Dermis blood vessel endothelial cell (primary cell): ENCODE results near the gene CPSF2. TPM values are rescaled to one million over a fixed set of nuclear protein-coding genes. Genes with fewer than 3 reads are reported as not detected.
"Not testable (repeated sequence)": the region's sequence is repeated elsewhere in the genome, so short reads cannot be mapped to it uniquely, and the experiment has no call there.

Experiments
- DNase-seq: peaks from one replicate; pipeline ENCODE4 v3.0.0; 2010
- total RNA-seq: library from RNA; depleted of rRNA; stranded (reverse); fragments of >200 nt; gene quantifications from 2 replicates; pipeline ENCODE4 v1.2.3, GENCODE V29; 2014

CPSF2 gene
- total RNA-seq, 1 donor from 2014 or later: 47.8 TPM

DNA sequence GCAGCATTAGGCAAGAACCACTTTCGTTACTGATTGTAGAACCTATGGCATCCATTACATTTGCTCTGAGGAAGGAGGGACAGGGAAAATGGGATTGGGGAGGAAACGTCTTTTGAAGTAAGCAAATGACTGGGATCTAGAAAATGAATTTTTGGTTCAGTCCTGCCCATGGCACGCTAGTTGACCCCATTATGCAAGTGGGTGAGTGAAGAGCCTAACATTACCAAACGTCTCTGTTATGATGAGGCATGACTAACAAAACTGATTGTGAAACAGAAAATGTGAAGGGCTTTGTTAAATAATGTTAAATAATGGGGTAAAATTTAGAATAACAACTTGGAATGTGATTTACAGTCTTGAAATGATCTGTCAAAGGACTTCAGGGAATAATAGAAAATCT, 38.9 kb downstream of the CPSF2 start:
- no peak for DNase-seq

GRCh38 chr14:92161521-92161920, 39.8 kb downstream of the CPSF2 start:
- no peak for DNase-seq

DNA sequence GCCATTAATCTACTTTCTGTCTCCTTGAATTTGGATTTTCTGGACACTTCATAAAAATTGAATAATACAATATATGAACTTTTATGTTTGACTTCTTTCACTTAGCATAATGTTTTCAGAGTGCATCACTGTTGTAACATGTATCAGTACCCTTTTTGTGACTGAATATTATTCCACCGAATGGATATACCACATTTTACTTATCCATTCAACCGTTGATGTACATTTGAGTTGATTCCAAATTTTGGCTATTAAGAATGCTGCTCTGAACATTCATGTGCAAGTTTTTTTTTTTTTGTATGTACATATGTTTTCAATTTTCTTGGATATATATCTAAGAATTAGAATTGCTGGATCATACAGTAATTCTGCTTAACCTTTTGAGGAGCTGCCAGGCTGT, 43.2 kb downstream of the CPSF2 start:
- no peak for DNase-seq

DNA sequence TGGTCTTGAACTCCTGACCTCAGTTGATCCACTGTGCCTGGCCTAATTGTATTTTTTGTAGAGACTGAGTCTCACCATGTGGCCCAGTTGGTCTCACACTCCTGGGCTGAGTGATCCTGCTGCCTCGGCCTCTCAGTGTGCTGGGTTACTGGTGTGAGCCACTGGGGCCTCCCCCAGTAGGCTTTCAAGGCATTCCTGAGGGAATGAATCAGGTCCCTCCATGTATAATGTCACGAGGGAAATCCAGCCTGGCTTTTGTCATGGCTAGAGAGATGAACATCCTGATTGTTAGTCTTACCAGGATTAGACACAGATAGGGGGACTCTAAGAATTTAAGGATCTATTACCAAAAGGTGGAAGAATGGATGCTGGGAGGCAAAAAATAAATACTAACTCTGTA, 51.9 kb downstream of the CPSF2 start:
- DNase-seq: no peak

DNA sequence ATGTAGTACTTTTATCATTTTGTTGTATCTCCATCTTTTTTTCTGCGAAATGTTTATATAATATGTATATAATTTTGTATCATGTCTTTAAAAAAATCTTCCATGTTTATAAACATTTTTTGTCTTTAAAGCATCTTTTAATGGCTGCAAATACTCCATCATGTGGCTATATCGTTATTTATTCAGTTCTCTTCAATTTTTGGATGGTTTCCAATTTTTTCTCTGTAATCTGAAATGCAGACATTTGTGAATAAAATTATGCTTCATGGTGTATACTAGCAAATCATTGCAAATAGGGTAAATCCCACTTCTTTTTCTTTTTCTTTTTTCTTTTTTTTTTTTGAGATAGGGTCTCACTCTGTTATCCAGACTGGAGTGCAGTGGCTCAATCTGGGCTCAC, 54.0 kb downstream of the CPSF2 start:
- DNase-seq: no peak

- no peak for DNase-seq
Observed at GRCh38 chr14:92176476-92176875, 54.7 kb downstream of the CPSF2 start.

- not testable (repeated sequence) for DNase-seq
Observed at GRCh38 chr14:92179178-92179577, 57.4 kb downstream of the CPSF2 start.

DNA sequence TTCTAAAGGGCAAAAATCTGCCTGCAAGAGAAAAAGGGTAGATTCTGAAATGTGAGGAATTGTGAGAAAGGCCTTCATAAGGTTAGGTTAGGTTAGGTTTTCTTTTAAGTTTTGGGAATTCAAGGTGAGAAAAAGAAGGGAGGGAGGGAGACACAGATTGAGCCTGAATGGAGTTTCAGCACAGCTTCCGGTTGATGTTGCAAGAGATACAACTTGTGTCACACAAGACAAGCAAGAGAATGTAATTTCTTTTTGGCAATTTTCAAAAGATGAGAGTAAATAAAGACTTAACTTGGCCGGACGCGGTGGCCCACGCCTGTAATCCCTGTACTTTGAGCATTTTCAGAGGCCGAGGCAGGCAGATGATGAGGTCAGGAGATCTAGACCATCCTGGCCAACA, 63.8 kb downstream of the CPSF2 start:
- no peak for DNase-seq

DNA sequence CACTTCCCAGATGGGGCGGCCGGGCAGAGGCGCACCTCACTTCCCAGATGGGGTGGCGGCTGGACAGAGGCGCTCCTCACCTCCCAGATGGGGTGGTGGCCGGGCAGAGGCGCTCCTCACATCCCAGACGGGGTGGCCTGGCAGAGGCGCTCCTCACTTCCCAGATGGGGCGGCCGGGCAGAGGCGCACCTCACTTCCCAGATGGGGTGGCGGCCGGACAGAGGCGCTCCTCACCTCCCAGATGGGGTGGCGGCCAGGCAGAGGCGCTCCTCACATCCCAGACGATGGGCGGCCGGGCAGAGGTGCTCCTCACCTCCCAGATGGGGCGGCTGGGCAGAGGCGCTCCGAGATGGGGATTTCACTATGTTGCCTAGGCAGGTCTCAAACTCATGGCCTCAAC, 65.8 kb downstream of the CPSF2 start:
- DNase-seq: not testable (repeated sequence)

DNA sequence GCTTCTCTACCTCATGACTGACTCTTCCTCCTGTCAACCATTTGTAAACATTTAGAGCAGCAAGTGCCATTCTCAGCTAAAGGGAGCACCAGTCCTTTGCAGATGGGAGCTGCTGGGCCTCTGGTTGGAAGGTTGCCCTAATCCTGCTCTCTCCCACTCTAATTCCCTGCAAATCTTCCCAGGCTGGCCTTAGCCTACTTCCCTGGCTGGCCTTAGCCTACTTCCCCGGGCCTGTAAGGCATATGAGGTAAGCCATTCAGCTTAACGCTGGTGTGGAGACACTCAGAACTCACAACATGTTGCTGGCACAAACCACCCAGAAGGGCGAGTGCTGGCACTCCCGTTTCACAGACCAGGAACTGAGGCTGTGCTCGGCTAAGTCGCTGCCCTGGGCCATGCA, 69.0 kb downstream of the CPSF2 start:
- no peak for DNase-seq

DNA sequence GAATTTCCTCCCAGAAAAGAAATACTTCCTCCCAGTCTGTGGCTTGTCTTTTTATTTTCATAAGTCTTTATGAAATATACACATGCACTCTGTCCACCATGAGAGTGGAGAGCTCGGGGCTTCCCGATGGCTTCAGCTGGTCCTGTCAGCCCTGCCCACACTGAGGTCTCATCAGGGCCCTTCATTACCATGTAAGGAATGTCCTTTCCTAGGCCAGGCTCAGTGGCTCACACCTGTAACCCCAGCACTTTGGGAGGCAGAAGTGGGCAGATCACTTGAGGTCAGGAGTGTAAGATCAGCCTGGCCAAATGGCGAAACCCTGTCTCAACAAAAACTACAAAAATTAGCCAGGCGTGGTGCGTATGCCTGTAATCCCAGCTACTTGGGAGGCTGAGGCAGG, 77.0 kb downstream of the CPSF2 start:
- no peak for DNase-seq

- no peak for DNase-seq
Observed at GRCh38 chr14:92199763-92200162, 78.0 kb downstream of the CPSF2 start.

DNA sequence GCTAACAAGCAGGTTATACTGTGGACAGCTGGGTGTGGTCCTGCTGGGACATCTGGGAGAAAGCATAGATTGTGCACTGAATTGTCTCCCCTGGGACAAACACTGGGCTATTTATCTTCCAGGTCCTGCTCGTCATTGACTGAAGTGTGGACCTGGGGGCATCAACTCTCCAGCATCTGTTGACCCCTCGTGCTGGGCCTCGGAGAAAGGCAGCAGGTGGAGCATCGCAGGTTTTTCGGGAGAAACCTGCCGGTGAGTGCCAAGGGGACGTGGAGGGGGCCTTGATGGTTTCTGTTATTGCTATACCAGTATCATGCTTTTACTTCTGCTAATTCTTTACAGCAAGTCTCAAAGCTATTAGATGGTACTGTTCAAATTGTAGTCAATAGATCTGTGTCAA, 81.3 kb downstream of the CPSF2 start:
- DNase-seq: no peak

GRCh38 chr14:92204792-92205191, 83.0 kb downstream of the CPSF2 start:
- DNase-seq: no peak

- no peak for DNase-seq
Observed at GRCh38 chr14:92207012-92207927, 85.5 kb downstream of the CPSF2 start.

DNA sequence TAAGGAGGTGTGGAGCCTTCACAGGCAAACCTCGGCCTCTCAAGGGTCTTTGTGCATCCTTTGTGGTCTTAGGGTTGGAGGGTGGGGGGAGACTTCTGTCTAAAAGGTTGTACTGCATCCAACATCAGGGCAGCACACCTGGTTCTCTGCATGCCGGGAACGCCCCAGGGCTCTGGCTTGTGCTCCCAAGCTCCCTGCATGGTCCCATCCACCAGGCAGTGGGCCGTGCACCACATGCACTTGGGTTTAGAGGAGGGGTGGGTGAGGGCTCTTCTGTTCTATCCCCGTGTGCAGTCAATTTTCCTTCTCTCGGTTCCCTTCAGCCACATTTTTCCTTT, 86.1 kb downstream of the CPSF2 start:
- DNase-seq: no peak

- no peak for DNase-seq
Observed at GRCh38 chr14:92209141-92209540, 87.4 kb downstream of the CPSF2 start.

GRCh38 chr14:92213125-92213524, 91.4 kb downstream of the CPSF2 start:
- DNase-seq: not testable (repeated sequence)

DNA sequence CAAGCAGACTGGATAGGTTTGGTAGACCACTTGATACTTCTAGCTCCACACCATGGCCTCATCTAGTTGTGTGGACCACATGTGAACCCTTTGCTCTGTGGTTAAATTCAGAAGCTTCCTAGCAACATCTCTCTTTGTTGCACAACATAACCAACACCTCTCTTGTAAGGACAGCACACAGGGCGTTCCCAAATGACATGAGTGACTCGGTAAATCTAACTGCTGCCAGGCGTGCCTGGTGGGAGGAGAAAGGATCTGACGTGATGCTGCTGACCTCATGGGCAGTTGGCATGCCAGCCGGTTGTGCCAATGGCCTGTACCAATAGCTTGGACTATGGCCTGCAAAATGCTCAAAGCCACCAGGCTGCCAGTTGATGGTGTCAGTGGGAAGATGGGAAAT, 93.8 kb downstream of the CPSF2 start:
- DNase-seq: no peak

DNA sequence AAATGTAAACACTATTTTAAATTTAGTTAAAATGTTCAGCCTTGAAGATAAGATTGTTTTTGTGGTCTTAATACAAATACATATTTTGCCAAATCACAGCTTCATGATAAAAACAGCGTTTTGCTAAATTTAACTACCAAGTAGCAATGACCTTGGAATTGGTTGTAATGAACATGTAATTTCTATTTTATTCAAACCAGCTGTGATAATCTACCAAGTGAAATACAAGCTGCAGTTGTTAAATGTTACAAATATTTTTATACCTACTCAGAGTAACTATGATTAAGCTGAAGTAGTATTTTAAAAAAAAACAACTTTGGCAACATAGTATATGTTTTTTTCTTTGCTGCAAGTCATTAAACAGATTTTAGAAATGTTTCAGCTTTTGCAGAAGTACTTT, 96.2 kb downstream of the CPSF2 start:
- DNase-seq: no peak
